NCI-H345 treated with DMSO at 0.1 percent for 48 hours (cell line): ENCODE results near the gene ADRA2C.

Experiments
- DNase-seq: peaks from one replicate; lab custom pipeline; 2025; ENCODE audit not compliant: unreplicated experiment; lab: John Stamatoyannopoulos, UW

The ADRA2C gene

DNA sequence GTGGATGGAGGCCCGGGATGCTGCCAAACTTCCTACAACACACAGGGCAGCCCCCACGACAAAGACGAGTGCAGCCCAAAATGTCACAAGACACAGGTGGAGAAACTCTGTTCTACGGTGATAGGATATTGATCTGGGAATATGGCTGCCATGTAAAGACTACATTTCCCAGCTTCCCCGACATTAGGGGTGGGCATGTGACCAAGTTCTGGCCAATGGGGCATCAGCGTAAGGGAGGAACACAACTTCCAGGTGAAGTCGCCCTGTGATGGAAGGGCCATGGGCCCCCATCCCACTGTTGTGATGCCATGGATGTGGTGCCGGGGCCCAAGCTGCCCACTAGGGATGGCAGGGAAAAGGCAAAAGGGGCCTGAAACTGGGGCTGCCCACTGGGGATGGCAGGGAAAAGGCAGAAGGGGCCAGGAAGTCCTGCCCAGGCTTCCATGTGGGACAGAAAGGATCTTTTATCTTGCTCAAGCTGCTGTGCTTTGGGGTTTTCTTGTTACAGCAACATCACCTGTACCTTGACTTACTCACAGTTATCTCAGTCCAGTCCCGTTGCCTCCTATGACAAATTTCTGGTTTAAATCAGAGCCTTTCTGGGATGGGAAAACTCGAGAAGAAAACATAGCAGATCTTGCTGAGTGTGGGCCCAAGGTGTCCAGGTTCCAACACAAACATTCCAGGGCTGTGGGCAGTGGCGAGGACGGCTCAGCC is 9.7 kb upstream of the ADRA2C start:
- no peak for DNase-seq

DNA sequence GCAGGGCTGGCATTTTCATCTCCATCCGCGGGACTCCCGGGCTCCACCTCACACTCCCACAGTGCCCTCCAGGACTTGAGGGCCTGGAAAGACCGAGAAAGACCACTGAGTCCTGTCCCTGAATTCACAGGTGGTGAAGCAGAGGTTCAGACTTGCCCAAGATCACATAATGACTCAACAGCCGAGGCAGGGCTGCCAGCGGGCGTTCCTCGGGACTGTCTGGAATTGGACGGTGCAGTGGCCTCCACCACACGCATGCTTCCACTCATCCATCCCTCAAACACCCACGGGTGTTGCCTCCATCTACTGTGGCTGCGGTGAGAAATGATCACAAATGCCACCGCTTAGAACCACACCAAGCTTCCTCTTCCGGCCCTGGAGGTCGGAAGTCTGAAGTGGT is 6.9 kb upstream of the ADRA2C start:
- no peak for DNase-seq

DNA sequence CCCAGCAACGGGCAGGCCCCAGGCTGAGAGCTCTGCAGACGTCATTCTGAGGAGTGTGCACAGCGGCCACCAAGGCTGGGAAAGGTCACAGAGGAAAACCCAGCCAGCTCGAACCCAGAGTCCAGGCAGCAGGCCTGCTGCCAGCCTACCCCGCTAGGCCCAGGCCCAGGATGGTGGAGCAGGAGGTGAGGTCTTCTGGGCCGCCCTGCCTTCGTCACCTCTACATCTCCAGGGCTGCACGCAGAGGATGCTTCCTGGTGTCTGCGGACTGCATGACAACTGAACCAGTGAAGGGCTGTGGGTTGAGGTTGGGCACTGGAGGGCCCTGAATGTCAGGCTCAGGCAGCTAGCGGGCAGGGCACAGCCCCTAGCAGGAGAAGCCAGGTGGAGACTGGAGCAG is 5.8 kb upstream of the ADRA2C start:
- no peak for DNase-seq

DNA sequence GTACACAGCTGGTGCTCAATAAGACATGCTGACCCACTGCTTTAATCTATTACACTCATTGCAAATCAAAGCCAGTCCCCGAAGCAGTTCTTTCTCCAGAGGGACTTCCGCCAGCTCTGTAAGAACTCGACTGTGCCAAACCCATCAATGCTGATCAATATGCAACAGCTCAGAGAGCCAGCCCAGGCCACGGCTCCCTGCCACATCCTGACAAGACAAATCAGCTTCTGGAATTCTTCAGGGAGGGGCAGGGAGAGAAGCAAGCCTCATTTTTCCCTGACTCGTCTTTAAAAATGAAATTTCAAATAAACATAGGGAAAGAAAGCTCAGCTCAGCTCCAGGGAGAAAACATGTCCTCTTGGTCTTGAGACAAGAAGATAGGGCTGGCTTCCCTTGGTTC is 5.3 kb upstream of the ADRA2C start:
- DNase-seq = no peak

DNA sequence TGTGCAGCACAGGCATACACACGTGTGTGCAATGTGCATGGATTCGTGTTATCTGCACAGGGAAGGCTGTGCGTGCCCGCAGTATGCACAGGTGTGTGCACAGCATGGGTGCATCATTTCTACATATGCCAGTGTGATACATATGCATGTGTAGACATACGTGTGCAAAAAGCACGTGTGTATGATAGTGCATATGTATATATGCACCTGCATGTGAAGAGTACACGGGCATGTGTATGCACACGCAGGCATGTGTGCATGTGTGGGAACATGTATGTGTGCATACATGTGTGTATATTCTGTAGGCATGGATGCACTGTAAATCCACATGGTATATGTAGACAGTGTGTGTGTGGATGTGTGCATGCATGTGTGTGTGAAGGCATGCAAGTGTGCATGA is 3.9 kb upstream of the ADRA2C start:
- DNase-seq = no peak

DNA sequence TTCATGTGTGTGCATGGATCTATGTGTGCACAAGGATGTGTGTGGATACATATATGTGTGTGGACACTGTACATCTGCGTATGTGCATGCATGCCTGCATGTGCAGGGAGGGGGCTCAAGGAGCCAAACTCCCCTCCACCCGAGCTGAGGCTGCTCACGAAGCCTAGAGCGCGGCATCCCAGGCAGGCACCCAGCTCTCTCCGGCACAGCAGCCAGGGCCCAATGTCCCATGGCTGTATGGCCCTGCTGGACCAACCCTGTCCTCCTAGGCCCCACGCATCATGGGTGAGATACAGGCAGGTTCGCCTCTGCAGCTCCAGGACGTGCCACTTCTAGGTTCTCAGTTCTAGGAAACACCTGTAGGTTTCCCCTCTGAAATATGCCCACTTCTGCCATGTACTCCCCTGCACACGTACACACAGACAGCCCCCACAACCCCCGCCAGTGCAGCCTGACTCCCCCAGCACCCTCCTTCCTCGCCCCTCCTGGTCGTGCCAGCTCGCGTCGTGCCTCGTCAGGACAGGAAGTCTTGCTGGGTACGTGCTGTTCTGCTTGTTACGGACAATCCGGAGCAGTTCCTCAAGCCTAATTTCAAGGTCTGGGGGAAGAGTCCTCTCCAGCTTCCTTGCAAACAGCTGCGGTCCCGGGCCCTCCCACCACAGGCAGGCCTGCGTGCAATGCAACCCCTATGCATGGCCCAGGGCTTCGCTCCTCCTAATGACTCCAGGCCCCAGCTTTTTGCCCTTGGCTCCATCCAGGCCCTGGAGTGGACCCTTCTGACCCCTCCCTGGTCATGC is 3.2 kb upstream of the ADRA2C start:
- DNase-seq = no peak

DNA sequence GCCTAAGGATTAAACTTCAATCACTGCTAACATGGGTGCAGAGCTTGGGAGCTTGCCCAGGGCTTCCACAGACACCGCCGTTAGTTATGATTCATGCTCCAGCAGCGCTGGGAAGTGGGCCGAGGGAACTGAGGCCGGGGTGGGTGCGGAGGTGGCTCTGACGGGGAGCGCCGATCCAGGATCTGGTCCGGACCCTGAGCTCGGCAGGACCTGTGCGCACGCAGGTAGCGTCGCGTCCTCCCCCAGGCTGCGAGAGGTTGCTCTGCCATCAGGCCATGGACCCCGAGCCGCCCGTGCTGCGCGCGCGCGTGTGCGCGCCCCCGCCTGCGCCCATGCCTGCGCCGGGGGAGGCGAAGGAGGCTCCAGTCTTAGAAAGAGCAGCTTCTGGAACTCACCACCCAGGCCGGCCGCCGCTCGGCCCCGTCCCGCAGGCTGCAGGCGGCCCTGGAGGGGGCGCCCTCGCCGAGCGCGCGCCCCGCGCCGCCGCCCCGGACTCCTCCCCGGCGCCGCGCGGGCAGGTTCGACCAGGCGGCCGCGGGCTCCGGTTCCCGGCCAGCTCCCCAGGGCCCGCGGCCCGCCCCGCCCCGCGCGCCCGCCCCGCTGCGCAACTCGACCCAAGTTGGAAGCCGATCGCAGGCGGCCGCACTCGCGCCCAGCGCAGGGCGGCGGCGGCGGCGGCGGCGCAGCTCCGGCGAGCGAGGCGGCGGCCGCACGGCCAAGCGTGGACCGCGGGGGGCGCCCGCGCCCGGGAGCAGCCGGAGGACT is 732 bp upstream of the ADRA2C start:
- DNase-seq = no peak

DNA sequence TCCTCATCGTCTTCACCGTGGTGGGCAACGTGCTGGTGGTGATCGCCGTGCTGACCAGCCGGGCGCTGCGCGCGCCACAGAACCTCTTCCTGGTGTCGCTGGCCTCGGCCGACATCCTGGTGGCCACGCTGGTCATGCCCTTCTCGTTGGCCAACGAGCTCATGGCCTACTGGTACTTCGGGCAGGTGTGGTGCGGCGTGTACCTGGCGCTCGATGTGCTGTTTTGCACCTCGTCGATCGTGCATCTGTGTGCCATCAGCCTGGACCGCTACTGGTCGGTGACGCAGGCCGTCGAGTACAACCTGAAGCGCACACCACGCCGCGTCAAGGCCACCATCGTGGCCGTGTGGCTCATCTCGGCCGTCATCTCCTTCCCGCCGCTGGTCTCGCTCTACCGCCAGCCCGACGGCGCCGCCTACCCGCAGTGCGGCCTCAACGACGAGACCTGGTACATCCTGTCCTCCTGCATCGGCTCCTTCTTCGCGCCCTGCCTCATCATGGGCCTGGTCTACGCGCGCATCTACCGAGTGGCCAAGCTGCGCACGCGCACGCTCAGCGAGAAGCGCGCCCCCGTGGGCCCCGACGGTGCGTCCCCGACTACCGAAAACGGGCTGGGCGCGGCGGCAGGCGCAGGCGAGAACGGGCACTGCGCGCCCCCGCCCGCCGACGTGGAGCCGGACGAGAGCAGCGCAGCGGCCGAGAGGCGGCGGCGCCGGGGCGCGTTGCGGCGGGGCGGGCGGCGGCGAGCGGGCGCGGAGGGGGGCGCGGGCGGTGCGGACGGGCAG is 792 bp downstream of the ADRA2C start:
- no peak for DNase-seq

DNA sequence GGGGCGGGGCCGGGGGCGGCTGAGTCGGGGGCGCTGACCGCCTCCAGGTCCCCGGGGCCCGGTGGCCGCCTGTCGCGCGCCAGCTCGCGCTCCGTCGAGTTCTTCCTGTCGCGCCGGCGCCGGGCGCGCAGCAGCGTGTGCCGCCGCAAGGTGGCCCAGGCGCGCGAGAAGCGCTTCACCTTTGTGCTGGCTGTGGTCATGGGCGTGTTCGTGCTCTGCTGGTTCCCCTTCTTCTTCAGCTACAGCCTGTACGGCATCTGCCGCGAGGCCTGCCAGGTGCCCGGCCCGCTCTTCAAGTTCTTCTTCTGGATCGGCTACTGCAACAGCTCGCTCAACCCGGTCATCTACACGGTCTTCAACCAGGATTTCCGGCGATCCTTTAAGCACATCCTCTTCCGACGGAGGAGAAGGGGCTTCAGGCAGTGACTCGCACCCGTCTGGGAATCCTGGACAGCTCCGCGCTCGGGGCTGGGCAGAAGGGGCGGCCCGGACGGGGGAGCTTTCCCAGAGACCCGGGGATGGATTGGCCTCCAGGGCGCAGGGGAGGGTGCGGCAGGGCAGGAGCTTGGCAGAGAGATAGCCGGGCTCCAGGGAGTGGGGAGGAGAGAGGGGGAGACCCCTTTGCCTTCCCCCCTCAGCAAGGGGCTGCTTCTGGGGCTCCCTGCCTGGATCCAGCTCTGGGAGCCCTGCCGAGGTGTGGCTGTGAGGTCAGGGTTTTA is 1.5 kb downstream of the ADRA2C start:
- DNase-seq = no peak

DNA sequence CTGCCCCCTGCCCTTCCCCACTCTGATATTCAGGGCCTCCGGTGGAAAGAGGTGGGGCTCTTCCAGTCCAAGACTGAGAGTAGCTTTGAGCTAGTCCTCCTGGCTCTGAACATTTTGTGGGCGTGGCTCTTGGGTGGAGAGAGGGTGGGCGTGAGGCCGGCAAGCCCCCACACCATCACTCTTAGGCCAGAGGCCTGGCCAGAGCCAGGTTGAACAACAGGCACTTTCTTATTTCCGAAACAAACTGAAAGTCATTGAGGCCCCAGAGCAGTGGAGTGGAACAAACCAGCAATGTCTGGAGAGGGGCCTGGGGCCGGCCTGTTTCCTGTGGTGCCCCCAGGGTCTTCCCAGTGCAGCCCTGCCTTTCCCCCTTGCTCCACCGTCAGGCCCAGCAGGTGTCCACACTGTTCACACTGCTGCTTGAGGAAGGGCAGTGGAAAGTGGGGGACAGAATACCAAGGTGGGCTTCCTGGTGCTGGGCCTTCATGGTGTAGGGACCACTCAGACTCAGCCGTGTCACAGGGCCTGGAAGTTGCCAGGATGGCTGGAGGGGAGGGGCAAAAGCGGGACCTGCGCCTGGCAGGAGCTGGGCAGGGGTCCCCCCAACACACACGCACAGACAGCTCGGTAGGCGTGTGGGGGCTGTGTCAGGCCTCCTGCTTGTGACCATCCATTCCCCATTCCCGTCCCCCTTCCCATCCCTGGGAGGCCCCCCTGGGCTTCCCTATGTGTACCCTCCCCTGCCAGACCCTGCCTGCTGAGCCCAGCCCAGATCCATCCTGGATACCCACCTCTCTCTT is 2.9 kb downstream of the ADRA2C start:
- no peak for DNase-seq

DNA sequence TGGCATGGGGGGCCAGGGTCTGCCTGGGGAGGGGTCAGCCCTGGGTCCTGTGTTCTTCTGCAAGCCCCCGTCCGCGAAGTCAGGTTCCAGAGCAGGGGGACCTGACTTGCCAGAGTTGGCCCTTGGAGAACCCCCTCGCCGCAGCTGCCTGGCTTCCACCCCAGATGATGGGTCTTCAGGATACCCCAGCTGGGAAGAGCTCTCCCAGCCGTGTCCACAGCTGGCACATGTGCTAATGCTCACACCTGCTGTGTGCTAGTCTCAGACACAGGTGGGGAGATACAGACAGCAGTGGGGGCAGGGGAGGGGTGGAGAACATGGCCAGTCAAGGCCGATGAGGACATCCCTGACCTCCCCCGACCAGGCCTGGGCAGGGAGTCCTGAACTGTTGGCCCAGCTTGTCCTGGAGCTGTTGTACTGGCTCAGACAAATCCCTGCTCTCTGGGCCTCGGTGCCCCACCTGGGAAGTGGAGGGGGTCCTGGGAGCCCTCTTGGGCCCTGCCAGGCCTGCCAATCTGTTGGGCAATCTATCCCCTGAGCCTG is 3.5 kb downstream of the ADRA2C start:
- DNase-seq = no peak

DNA sequence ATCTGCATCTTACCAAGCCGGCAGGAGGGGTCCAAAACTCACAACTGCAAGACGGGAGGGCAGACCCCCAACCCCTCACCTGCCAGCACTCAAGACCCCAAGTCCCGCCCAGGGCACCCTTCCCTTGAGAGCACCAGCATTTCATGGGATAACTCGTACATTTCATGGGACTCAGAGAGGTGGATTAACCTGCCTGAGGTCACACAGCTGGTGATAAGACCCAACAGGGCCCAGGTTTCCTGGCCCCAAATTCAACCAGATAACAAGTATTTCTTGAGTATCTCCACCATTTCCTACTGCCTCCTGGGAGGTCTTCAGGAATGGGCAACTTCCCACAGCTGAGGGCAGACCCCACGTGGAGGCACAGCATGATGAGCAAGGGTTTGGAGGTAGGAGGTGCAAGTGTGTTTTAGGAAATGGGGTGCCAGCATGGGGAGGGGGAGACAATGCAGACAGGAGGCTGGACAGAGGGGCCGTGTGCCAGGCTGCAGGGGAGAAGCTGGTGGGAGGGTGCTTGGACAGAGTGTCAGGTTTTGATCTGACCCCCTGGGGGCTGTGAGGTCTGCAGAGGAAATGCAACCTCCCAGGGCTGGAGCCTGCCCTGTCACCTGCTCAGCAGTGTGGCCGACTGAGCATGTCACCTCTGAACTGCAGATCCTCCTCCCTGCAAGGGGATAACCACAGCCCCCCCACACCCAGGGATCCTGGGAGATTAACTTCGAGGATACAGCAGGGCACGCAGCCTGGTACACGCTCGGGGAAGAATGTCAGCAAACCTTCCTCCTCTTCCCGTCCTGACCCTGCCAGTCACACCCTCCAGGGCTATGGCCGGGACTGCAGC is 4.4 kb downstream of the ADRA2C start:
- no peak for DNase-seq

DNA sequence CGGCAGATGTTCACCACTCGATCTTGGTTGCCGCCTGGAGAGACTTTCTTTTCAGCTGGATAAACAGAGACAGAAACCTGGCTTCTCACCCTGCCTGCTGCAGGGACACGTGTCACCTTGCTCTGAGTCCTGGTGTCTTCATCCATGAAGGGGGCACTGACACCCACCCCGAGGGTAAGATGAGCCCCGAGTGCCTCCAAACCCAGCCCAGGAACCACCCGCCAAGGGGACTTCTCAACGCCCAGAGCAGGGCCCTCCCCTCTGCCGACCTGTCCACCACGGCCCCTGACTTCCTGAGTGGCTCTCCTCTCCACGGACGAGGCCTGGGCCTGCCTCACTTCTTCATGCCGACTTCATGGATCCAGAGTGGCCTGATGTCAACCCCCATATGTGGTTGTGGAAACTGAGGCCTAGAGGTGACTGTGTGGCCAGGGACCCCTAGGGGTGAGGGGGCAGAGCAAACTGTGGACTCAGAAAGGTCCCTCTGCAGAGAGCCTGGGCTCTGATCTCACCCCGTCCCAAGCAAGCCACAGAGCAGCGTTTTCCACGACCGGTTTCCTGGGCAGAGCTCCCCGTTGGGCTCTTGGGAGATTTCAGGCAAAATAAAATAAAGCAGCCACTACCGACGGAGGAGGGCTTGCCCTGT is 5.1 kb downstream of the ADRA2C start:
- DNase-seq = no peak

DNA sequence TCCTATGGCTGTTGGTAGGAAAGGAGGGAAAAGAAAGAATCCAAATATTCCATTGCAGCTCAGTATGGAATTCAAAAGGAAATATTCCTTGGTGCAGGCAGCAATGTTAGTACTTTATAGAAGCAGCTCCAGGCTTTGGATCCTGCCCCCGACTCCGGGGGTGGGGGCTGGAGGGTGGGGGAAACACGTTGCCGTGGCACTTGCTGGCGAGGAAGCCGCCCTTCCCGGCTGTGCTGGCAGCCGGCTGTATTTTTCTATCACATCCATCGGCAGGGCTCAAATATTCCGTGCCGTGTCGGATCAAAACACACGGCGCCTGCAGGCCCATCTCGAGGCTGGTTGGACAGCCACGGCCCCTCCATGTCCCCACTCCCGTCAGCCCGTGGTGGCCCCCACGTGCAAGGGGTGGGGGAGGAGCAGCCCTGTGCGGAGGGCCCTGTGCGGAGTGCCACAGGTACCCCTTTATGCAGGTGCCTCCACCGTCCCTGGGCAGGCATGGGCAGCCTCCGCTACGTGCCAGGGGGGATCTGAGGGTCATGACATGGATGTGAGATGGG is 5.8 kb downstream of the ADRA2C start:
- no peak for DNase-seq

DNA sequence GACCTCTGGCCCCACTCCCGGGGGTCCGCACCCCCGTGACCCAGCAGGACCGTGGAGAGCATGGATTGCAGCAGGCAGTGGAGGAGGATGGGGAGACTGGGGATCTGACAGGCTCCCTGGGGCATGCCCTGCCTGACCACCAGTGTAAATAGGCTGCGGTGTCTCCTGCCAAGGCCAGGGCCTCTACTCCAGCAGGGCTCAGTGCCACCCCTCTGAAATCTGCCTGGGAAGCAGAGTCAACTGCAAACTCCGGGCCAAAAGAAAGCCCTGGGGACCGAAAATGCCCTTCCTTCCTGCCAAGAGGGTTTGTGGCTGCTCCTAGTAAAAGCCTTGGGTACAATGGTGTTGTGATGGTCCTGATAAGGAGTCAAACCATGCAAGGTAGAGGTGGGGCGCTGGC is 6.4 kb downstream of the ADRA2C start:
- DNase-seq = no peak

DNA sequence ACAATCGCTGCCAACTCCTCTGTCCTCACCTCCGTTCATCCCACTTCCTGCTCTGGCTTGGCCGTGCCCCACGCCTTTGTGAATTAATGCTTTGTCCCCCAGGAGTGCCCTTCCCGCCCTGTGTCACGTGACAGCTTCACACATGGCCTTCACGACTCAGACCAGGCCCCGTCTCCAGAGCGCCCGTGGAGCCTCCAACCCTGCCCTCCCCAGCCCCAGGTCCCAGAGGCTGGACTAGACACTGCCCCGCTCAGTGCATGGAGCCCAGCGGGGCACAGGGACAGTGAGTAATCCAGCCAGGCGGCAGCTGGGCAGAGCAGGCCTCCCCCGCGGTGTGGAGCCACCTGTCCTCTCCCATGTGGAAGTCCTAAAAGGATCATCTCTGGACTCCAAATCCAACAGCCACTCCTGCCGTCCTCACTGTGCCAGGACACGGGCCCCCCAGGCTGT is 7.4 kb downstream of the ADRA2C start:
- DNase-seq = no peak

DNA sequence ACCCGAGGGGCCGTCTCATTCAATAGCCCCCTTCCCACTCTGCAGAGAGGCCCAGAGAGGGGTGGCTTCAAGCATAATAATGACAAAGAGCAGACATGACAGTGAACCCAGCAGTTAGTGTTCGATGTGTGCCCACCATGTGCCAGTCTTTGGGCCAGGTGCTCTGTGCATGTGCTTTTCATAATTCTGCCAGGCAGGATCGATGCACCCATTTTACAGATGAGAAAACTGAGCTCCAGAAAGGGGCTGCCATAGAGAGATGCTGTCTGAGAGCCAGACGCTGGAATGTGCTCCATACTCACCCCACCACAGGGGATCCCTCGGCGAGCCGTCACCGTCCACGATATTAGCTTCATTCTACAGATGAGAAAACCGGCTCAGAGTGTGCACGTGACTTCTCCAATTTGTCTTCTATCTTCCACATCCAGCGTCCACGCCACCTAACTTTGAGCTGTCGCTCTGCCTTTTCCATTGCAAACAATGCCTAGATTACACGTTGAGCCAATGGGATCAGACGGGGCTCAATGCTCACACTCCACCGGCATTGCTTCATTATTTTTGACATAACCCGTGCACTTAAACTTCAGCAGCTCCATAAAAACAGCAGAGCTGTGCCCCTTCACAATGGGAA is 8.2 kb downstream of the ADRA2C start:
- no peak for DNase-seq
